ENCODE measurements around the gene MYRIP. TPM values are rescaled to one million over a fixed set of nuclear protein-coding genes. Genes with fewer than 3 reads are reported as not detected.

MYRIP gene
- total and polyA plus RNA-seq, 4 donors, result 0.98 to 11.7 (median 6.8) TPM

DNA sequence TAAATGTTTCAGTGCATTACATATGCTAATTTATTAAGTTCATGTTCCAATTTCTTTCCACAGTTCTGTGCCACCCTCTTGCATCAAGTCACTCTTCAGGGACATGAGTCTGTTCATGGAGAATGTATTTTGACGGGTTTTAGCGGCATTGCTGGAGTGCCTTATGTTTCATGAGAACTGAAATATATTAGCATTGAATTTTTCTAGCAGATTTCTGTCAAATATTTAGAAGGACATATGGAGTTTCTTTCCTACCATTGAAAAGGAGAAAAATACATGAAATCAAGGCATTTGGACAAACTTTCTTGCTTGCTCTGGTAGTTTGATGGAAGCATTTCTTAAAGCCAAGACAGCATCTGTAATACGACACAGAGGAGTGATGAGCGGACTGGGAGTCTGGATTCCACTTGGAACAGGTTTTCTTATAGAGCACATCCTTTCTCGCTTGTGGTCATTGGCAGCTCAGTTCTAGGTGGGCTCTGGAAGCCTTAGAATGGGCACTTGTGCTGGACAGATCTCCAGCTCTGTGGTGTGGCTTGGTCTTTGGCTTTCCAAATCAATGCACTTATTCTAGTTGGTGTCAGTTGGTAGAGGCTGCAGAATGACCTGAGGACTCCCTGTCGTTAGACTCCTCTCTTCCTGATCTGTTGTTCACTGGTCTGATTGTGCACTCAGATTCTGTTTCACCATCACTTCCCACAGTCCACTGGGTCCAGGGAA, 415.5 kb downstream of the MYRIP start:
- Histone ChIP-seq H3K4me3 (ENCODE audit: low read depth in 1 of 3, low read length in 3 of 3) (no peak overlapping the region), H3K4me1 (ENCODE audit: control insufficient read depth in 4 of 4, insufficient read depth in 4 of 4, low read length in 3 of 4) (no peaks in the 10 kb centered on the region), H3K9ac (ENCODE audit: low read depth in 1 of 2, low read length in 2 of 2) (no peak overlapping the region), H3K36me3 (ENCODE audit: control insufficient read depth in 4 of 4, insufficient read depth in 3 of 4, low read depth in 1 of 4, low read length in 3 of 4) (peaks cover 0 to 7% (median 3%) of the 10 kb centered on the region in 4 donors), H3K27ac (ENCODE audit: low read depth in 1 of 2, low read length in 2 of 2) (no peak overlapping the region), H3K27me3 (ENCODE audit: control insufficient read depth in 4 of 4, insufficient read depth in 4 of 4, low read length in 3 of 4) (no peaks in the 10 kb centered on the region), H3K9me3 (ENCODE audit: control insufficient read depth in 4 of 4, low read length in 3 of 4) (no peaks in the 10 kb centered on the region)
- 97% methylated on average over 6 of the region's 6 CpGs for WGBS
- DNase-seq (ENCODE audit: low spot score), result no peak
- TF ChIP-seq, protein P1, sequence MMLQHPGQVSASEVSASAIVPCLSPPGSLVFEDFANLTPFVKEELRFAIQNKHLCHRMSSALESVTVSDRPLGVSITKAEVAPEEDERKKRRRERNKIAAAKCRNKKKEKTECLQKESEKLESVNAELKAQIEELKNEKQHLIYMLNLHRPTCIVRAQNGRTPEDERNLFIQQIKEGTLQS (IDR thresholded peaks at IDR 0.05), result no peak
- TF ChIP-seq RXRA (IDR thresholded peaks at IDR 0.05), result no peak
- TF ChIP-seq NR2F2 (IDR thresholded peaks at IDR 0.05), result no peak
- no peak for TF ChIP-seq HNF4A (conservative IDR thresholded peaks at IDR 0.05)
- TF ChIP-seq, protein P2, sequence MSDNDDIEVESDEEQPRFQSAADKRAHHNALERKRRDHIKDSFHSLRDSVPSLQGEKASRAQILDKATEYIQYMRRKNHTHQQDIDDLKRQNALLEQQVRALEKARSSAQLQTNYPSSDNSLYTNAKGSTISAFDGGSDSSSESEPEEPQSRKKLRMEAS (IDR thresholded peaks at IDR 0.05), result no peak
- no peak for TF ChIP-seq TAF1 (conservative IDR thresholded peaks at IDR 0.05)
- TF ChIP-seq GABPA (IDR thresholded peaks at IDR 0.05 in 1 of 2, conservative IDR thresholded peaks at IDR 0.05 in 1 of 2), result no peak
- TF ChIP-seq RAD21 (IDR thresholded peaks at IDR 0.05), result no peak
- TF ChIP-seq FOXA2 (IDR thresholded peaks at IDR 0.05), result no peak
- no peak for TF ChIP-seq EGR1 (IDR thresholded peaks at IDR 0.05; ENCODE audit: low read depth in 2 of 2)
- no peak for TF ChIP-seq FOXA1 (IDR thresholded peaks at IDR 0.05)
- TF ChIP-seq HNF4G (IDR thresholded peaks at IDR 0.05), result no peak
- no peak for TF ChIP-seq YY1 (IDR thresholded peaks at IDR 0.05)
- TF ChIP-seq, protein P3, sequence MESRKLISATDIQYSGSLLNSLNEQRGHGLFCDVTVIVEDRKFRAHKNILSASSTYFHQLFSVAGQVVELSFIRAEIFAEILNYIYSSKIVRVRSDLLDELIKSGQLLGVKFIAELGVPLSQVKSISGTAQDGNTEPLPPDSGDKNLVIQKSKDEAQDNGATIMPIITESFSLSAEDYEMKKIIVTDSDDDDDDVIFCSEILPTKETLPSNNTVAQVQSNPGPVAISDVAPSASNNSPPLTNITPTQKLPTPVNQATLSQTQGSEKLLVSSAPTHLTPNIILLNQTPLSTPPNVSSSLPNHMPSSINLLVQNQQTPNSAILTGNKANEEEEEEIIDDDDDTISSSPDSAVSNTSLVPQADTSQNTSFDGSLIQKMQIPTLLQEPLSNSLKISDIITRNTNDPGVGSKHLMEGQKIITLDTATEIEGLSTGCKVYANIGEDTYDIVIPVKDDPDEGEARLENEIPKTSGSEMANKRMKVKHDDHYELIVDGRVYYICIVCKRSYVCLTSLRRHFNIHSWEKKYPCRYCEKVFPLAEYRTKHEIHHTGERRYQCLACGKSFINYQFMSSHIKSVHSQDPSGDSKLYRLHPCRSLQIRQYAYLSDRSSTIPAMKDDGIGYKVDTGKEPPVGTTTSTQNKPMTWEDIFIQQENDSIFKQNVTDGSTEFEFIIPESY (IDR thresholded peaks at IDR 0.05), result no peak
- TF ChIP-seq, protein P4, sequence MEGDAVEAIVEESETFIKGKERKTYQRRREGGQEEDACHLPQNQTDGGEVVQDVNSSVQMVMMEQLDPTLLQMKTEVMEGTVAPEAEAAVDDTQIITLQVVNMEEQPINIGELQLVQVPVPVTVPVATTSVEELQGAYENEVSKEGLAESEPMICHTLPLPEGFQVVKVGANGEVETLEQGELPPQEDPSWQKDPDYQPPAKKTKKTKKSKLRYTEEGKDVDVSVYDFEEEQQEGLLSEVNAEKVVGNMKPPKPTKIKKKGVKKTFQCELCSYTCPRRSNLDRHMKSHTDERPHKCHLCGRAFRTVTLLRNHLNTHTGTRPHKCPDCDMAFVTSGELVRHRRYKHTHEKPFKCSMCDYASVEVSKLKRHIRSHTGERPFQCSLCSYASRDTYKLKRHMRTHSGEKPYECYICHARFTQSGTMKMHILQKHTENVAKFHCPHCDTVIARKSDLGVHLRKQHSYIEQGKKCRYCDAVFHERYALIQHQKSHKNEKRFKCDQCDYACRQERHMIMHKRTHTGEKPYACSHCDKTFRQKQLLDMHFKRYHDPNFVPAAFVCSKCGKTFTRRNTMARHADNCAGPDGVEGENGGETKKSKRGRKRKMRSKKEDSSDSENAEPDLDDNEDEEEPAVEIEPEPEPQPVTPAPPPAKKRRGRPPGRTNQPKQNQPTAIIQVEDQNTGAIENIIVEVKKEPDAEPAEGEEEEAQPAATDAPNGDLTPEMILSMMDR (IDR thresholded peaks at IDR 0.05; ENCODE audit: low read depth, low read length, missing input control), result no peak
- TF ChIP-seq JUND (IDR thresholded peaks at IDR 0.05), result no peak

DNA sequence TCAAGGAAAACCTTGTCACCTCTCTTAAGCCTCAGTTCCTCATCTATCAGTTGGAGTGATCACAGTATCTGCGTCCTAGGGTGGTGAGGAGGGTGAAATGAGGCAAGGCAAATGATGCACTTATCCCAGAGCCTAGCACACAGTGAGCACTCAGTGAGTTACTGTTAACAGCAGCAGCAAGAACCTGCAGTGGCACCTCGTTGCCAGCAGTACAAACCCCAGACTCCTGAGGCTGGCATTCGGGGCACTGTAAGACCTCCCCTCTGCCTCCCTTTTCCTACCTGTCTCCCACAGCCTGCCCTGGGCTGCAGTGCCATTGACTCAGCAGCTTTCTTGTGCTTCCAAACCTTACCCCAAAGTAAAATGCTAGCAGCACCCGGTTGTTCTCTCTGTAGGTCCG, 417.2 kb downstream of the MYRIP start:
- Histone ChIP-seq H3K36me3 (ENCODE audit: control insufficient read depth in 4 of 4, insufficient read depth in 3 of 4, low read depth in 1 of 4, low read length in 3 of 4) (peaks cover 0 to 12% (median 3%) of the 10 kb centered on the region in 4 donors), H3K4me3 (ENCODE audit: low read depth in 1 of 3, low read length in 3 of 3) (no peak overlapping the region), H3K27ac (ENCODE audit: low read depth in 1 of 2, low read length in 2 of 2) (no peak overlapping the region), H3K9me3 (ENCODE audit: control insufficient read depth in 4 of 4, low read length in 3 of 4) (no peaks in the 10 kb centered on the region), H3K4me1 (ENCODE audit: control insufficient read depth in 4 of 4, insufficient read depth in 4 of 4, low read length in 3 of 4) (no peaks in the 10 kb centered on the region), H3K9ac (ENCODE audit: low read depth in 1 of 2, low read length in 2 of 2) (no peak overlapping the region), H3K27me3 (ENCODE audit: control insufficient read depth in 4 of 4, insufficient read depth in 4 of 4, low read length in 3 of 4) (no peaks in the 10 kb centered on the region)
- 88% methylated on average over 5 of the region's 5 CpGs for WGBS
- no peak for DNase-seq (ENCODE audit: low spot score)
- TF ChIP-seq, protein P5, sequence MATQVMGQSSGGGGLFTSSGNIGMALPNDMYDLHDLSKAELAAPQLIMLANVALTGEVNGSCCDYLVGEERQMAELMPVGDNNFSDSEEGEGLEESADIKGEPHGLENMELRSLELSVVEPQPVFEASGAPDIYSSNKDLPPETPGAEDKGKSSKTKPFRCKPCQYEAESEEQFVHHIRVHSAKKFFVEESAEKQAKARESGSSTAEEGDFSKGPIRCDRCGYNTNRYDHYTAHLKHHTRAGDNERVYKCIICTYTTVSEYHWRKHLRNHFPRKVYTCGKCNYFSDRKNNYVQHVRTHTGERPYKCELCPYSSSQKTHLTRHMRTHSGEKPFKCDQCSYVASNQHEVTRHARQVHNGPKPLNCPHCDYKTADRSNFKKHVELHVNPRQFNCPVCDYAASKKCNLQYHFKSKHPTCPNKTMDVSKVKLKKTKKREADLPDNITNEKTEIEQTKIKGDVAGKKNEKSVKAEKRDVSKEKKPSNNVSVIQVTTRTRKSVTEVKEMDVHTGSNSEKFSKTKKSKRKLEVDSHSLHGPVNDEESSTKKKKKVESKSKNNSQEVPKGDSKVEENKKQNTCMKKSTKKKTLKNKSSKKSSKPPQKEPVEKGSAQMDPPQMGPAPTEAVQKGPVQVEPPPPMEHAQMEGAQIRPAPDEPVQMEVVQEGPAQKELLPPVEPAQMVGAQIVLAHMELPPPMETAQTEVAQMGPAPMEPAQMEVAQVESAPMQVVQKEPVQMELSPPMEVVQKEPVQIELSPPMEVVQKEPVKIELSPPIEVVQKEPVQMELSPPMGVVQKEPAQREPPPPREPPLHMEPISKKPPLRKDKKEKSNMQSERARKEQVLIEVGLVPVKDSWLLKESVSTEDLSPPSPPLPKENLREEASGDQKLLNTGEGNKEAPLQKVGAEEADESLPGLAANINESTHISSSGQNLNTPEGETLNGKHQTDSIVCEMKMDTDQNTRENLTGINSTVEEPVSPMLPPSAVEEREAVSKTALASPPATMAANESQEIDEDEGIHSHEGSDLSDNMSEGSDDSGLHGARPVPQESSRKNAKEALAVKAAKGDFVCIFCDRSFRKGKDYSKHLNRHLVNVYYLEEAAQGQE (IDR thresholded peaks at IDR 0.05), result no peak
- TF ChIP-seq SP1 (IDR thresholded peaks at IDR 0.05) (no peak), FOXA1 (IDR thresholded peaks at IDR 0.05) (no peak), YY1 (IDR thresholded peaks at IDR 0.05) (no peak), JUND (IDR thresholded peaks at IDR 0.05) (no peak), NR2F2 (IDR thresholded peaks at IDR 0.05) (no peak), HNF4G (IDR thresholded peaks at IDR 0.05) (no peak), HNF4A (conservative IDR thresholded peaks at IDR 0.05) (no peak), TAF1 (conservative IDR thresholded peaks at IDR 0.05) (no peak), GABPA (IDR thresholded peaks at IDR 0.05 in 1 of 2, conservative IDR thresholded peaks at IDR 0.05 in 1 of 2) (no peak), FOXA2 (IDR thresholded peaks at IDR 0.05) (no peak), EGR1 (IDR thresholded peaks at IDR 0.05; ENCODE audit: low read depth in 2 of 2) (no peak)
- TF ChIP-seq, protein P4 (IDR thresholded peaks at IDR 0.05; ENCODE audit: low read depth, low read length, missing input control), result no peak
- TF ChIP-seq, protein P1 (IDR thresholded peaks at IDR 0.05), result no peak
- TF ChIP-seq, protein P2 (IDR thresholded peaks at IDR 0.05), result no peak

All from liver (tissue), 9 donors.